Activated CD4-positive, CD25-positive, alpha-beta regulatory T cell (primary cell): Measurements from ENCODE around the gene GADD45GIP1.

Experiments used
- DNase-seq, 4 experiments: peaks; one replicate each; lab custom pipeline; 2025; lab: John Stamatoyannopoulos, UW

Gene GADD45GIP1

GRCh38 chr19:12907166-12907565 is 49.9 kb downstream of the GADD45GIP1 start:
- no peak for DNase-seq
